K562 (cell line): ENCODE results near the gene MARVELD1. TPM values are rescaled to one million over a fixed set of nuclear protein-coding genes. Genes with fewer than 3 reads are reported as not detected.

Source experiments
- ATAC-seq: fragments of 200-7000 bp; cut with Tn5 transposase; 3 replicates; pipeline ENCODE4 v1.9.1; 2020; ENCODE audit warnings: moderate library complexity
- BruUV-seq: library from RNA; stranded (reverse); fragments of 400-500 nt; replicated peaks from 2 replicates; lab custom pipeline; 2021; lab: Mats Ljungman, UMichigan
- CTCF ChIA-PET: fragments of 300-600 bp; formaldehyde crosslinking; extraction: SDS; loops from one replicate; lab custom pipeline; 2021; ENCODE audit warnings: low intra/inter-chr PET ratio; lab: Yijun Ruan, JAX
- POLR2A ChIA-PET: fragments of 300-600, 350-650 bp; sonication (Branson Sonifier 250); formaldehyde crosslinking; extraction: SDS; loops from one replicate; lab custom pipeline; 2021; ENCODE audit warnings: antibody characterized with exemption, inconsistent platforms; lab: Yijun Ruan, JAX
- DNase-seq, 4 experiments: peaks; one replicate each; pipeline versions ENCODE4 v3.0.0 to v3.0.0-alpha.2; 2011 to 2018; ENCODE audit warnings: low spot score in 3 of 4, mixed read lengths in 3 of 4; ENCODE audit errors: extremely low read depth in 1 of 4
- FAIRE-seq: peaks from 2 replicates; lab custom pipeline; 2011; peaks lifted over from hg19 to GRCh38; lab: Jason Lieb, UNC
- H2AFZ ChIP-seq: 2 replicates; pipeline ENCODE4 v1.6.0; 2011; ENCODE audit warnings: low read depth, low read length, control low read depth, inconsistent platforms
- H3K27ac ChIP-seq: fragments of 200-600 bp; 3 replicates; pipeline ENCODE4 v1.8.0; 2011; ENCODE audit warnings: low read depth, mild to moderate bottlenecking, control low read depth, inconsistent platforms, low read length, moderate library complexity, mixed read lengths; ENCODE audit errors: extremely low read depth
- H3K27me3 ChIP-seq, 2 experiments: fragments of 300-600 bp in 1 of 2; 2 replicates in 1 of 2; 3 replicates in 1 of 2; pipeline versions ENCODE4 v1.6.0 to v1.8.0; 2011; ENCODE audit warnings: inconsistent platforms in 2 of 2, low read length in 2 of 2, mild to moderate bottlenecking in 1 of 2, mixed read lengths in 1 of 2, moderate library complexity in 1 of 2; ENCODE audit not compliant: control insufficient read depth in 2 of 2, insufficient read depth in 2 of 2
- H3K36me3 ChIP-seq: fragments of 300-600 bp; 3 replicates; pipeline ENCODE4 v1.8.0; 2011; ENCODE audit warnings: mild to moderate bottlenecking, low read length, inconsistent platforms; ENCODE audit not compliant: control insufficient read depth, insufficient read depth
- H3K4me1 ChIP-seq, 2 experiments: fragments of 200-600 bp in 1 of 2; replicated peaks in 1 of 2; 2 replicates in 1 of 2; 3 replicates in 1 of 2; pipeline versions ENCODE4 v1.5.1 to v1.8.0; 2011; ENCODE audit warnings: inconsistent platforms in 2 of 2, low read length in 2 of 2, mild to moderate bottlenecking in 1 of 2, mixed read lengths in 1 of 2, moderate library complexity in 1 of 2; ENCODE audit not compliant: control insufficient read depth in 2 of 2, insufficient read depth in 2 of 2
- H3K4me2 ChIP-seq: 2 replicates; pipeline ENCODE4 v1.6.1; 2011; ENCODE audit warnings: low read length, control low read depth, inconsistent platforms, mixed read lengths; ENCODE audit not compliant: insufficient read depth
- H3K4me3 ChIP-seq: fragments of 200-600 bp; sonication (generic), shearing (Covaris generic); 2 replicates; pipeline ENCODE4 v1.5.1; 2016; ENCODE audit warnings: control low read depth, inconsistent platforms
- H3K79me2 ChIP-seq: fragments of 200-600 bp; 3 replicates; pipeline ENCODE4 v1.8.0; 2011; ENCODE audit warnings: low read length, inconsistent platforms; ENCODE audit not compliant: control insufficient read depth, insufficient read depth
- H3K9ac ChIP-seq, 2 experiments: 2 replicates each; pipeline versions ENCODE4 v1.6.0 to v1.6.1; 2011; ENCODE audit warnings: low read depth in 2 of 2, low read length in 2 of 2, control low read depth in 1 of 2, inconsistent platforms in 1 of 2, mild to moderate bottlenecking in 1 of 2, mixed read lengths in 1 of 2; ENCODE audit not compliant: insufficient read depth in 1 of 2
- H3K9me1 ChIP-seq: one replicate; pipeline ENCODE4 v1.6.0; 2011; ENCODE audit warnings: inconsistent platforms, mild to moderate bottlenecking, low read length, moderate library complexity; ENCODE audit not compliant: control insufficient read depth, insufficient read depth
- H3K9me3 ChIP-seq: replicated peaks from 2 replicates; pipeline ENCODE4 v1.5.1; 2011; ENCODE audit warnings: low read depth, low read length, inconsistent platforms; ENCODE audit not compliant: control insufficient read depth, insufficient read depth
- H4K20me1 ChIP-seq: replicated peaks from 2 replicates; pipeline ENCODE4 v1.6.1; 2011; ENCODE audit warnings: low read length, inconsistent platforms, mixed read lengths; ENCODE audit not compliant: control insufficient read depth, insufficient read depth
- HDAC3 ChIP-seq: fragments of 450-650 bp; IDR thresholded peaks from 2 replicates; pipeline ENCODE4 v1.6.1; 2018; ENCODE audit warnings: borderline replicate concordance, mild to moderate bottlenecking, moderate library complexity; ENCODE audit not compliant: partially characterized antibody
- NKRF ChIP-seq: fragments of 450-650 bp; IDR thresholded peaks from 2 replicates; pipeline ENCODE4 v1.6.1; 2016; ENCODE audit warnings: borderline replicate concordance
- PML ChIP-seq: IDR thresholded peaks from 2 replicates; pipeline ENCODE4 v1.6.1; 2012; ENCODE audit warnings: low read length, inconsistent platforms
- POLR3G ChIP-seq: IDR thresholded peaks from 2 replicates; pipeline ENCODE4 v1.6.1; 2011; ENCODE audit not compliant: insufficient read length, insufficient replicate concordance; ENCODE audit errors: extremely low read depth
- RBFOX2 ChIP-seq: fragments of 200-400 bp; formaldehyde crosslinking; IDR thresholded peaks from 2 replicates; pipeline ENCODE4 v1.6.1; 2017; ENCODE audit warnings: low read depth, mild to moderate bottlenecking, low read length, moderate library complexity
- SIRT6 ChIP-seq: IDR thresholded peaks from one replicate; pipeline ENCODE4 v1.6.1; 2012; ENCODE audit warnings: low read depth, mild to moderate bottlenecking, control low read depth, inconsistent platforms, low read length, moderate library complexity
- SNRNP70 ChIP-seq: fragments of 200-400 bp; formaldehyde crosslinking; optimal IDR thresholded peaks from 2 replicates; pipeline ENCODE3; 2017; ENCODE audit warnings: low read depth, low read length
- ZNF239 ChIP-seq: fragments of 250-450 bp; sonication (Bioruptor Pico); IDR thresholded peaks from 2 replicates; pipeline ENCODE4 v1.4.0; 2020; ENCODE audit warnings: mild to moderate bottlenecking
- ZNF512 ChIP-seq: IDR thresholded peaks from 2 replicates; pipeline ENCODE4 v1.6.1; 2016; ENCODE audit warnings: missing genetic modification characterization, missing compliant biosample characterization
- WGBS: fragments of 100-300 bp; shearing (Covaris generic); methylation state at CpG from one replicate; pipeline ENCODE4 v1.1.6; 2016; ENCODE audit warnings: low coverage, mixed read lengths; ENCODE audit not compliant: insufficient coverage; ENCODE audit errors: missing lambda C conversion rate; 5-methylcytosine and 5-hydroxymethylcytosine counted together
- in situ Hi-C: fragments of 300-500 bp; cut with MboI; formaldehyde crosslinking; loops from 4 replicates; pipeline ENCODE4 v1.15.0; 2018; ENCODE audit warnings: inconsistent platforms, mixed read lengths
- intact Hi-C: fragments of 100-400 bp; cut with micrococcal nuclease; formaldehyde crosslinking; loops from 2 replicates; pipeline ENCODE4 v1.14.2; 2022
- polyA plus RNA-seq, 8 experiments: library from polyadenylated mRNA; depleted of rRNA in 4 of 8; stranded (reverse) in 5 of 8; unstranded in 3 of 8; fragments of >200 nt; fragmentation: Nextera tagmentation in 2 of 8; fragmentation: Illumina TruSeq in 1 of 8; extraction: Ambion mirVana in 2 of 8; extraction: Trizol in 1 of 8; gene quantifications; 2 replicates each; pipeline versions ENCODE4 v1.2.1 to v1.2.3, GENCODE V29; 2011 to 2014; ENCODE audit warnings: inconsistent platforms in 1 of 8, missing spikeins in 1 of 8
- total RNA-seq, 7 experiments: library from RNA; depleted of rRNA in 6 of 7; stranded (reverse); fragments of >200 nt in 6 of 7; fragmentation: Illumina TruSeq in 2 of 7; extraction: Trizol in 2 of 7; gene quantifications; 2 replicates each; pipeline versions ENCODE4 v1.2.1 to v1.2.3, GENCODE V29; 2011 to 2021; ENCODE audit warnings: low replicate concordance in 1 of 7

Gene MARVELD1
- total and polyA plus RNA-seq, 9 of the 15 experiments (the other 6 are each of a cell fraction or from before 2014, with no cell fraction given): 2.7 to 12.5 (median 5.3) TPM

- Histone ChIP-seq H2AFZ (no peak overlapping the region), H3K9me3 (no peaks in the 10 kb centered on the region), H3K9ac (no peak overlapping the region), H3K79me2 (no peaks in the 10 kb centered on the region), H3K27ac (no peak overlapping the region), H3K4me3 (no peak overlapping the region), H3K4me2 (no peak overlapping the region), H3K9me1 (no peaks in the 10 kb centered on the region), H4K20me1 (no peaks in the 10 kb centered on the region), H3K27me3 (no peaks in the 10 kb centered on the region), H3K36me3 (peaks cover 92% of the 10 kb centered on the region), H3K4me1 (peaks cover 0 to 3% of the 10 kb centered on the region in 2 experiments; a peak in 1 of 5 replicates)
- CTCF ChIA-PET: no interaction called here
- no TSS peak for BruUV-seq
- in situ Hi-C loops: loop anchor here (25.0 kb wide), 1 partner anchor 109 kb away; no protein-coding TSS in a partner anchor
- ATAC-seq (no peak), DNase-seq (no peak), FAIRE-seq (no peak)
- POLR2A ChIA-PET: interaction anchor here (0.7 to 1.0 kb wide), 3 partner anchors 9 to 66 kb away, joined by 3 to 5 read pairs (median 4); partner anchors contain the start of genes AVPI1 and ZFYVE27
- intact Hi-C loops: no loop called here
- WGBS: 98% methylated on average over 6 of the region's 18 CpGs
- TF ChIP-seq SNRNP70: no peak
- TF ChIP-seq RBFOX2: 0 out of 2 replicates have a peak, but pooled peaks have one; percentile 30
- no peak for TF ChIP-seq PML
- no peak for TF ChIP-seq ZNF512 (tag)
- no peak for TF ChIP-seq NKRF
- no peak for TF ChIP-seq ZNF239
- no peak for TF ChIP-seq SIRT6
- TF ChIP-seq HDAC3: no peak
- no peak for TF ChIP-seq POLR3G
Measured at GRCh38 chr10:97752956-97753355, 39.4 kb downstream of the MARVELD1 start.
